NCI-H524 treated with DMSO at 0.1 percent for 48 hours (cell line): ENCODE data around the gene PLGRKT.
"Not testable (repeated sequence)": the region's sequence is repeated elsewhere in the genome, so short reads cannot be mapped to it uniquely, and the experiment has no call there.

Source experiments
- DNase-seq: peaks from one replicate; lab custom pipeline; 2025; lab: John Stamatoyannopoulos, UW

The PLGRKT gene

GRCh38 chr9:5430912-5431311 is 6.8 kb downstream of the PLGRKT start:
- DNase-seq: no peak

- no peak for DNase-seq
Observed at GRCh38 chr9:5429873-5430564, 7.7 kb downstream of the PLGRKT start.

GRCh38 chr9:5428794-5429528 is 8.8 kb downstream of the PLGRKT start:
- no peak for DNase-seq

- DNase-seq: no peak
Observed at GRCh38 chr9:5428172-5428571, 9.6 kb downstream of the PLGRKT start.

GRCh38 chr9:5427005-5427404 is 10.7 kb downstream of the PLGRKT start:
- no peak for DNase-seq

- no peak for DNase-seq
Observed at GRCh38 chr9:5425006-5425628, 12.6 kb downstream of the PLGRKT start.

GRCh38 chr9:5422276-5422675 is 15.4 kb downstream of the PLGRKT start:
- no peak for DNase-seq

- DNase-seq: no peak
Observed at GRCh38 chr9:5421163-5421562, 16.6 kb downstream of the PLGRKT start.

GRCh38 chr9:5419987-5420386 is 17.7 kb downstream of the PLGRKT start:
- DNase-seq: no peak

- DNase-seq: no peak
Observed at GRCh38 chr9:5418481-5418880, 19.2 kb downstream of the PLGRKT start.

- no peak for DNase-seq
Observed at GRCh38 chr9:5416953-5417352, 20.8 kb downstream of the PLGRKT start.

- no peak for DNase-seq
Observed at GRCh38 chr9:5408596-5408995, 29.1 kb downstream of the PLGRKT start.

- no peak for DNase-seq
Observed at GRCh38 chr9:5402217-5402616, 35.5 kb downstream of the PLGRKT start.

GRCh38 chr9:5397547-5397946 is 40.2 kb downstream of the PLGRKT start:
- not testable (repeated sequence) for DNase-seq

- DNase-seq: no peak
Observed at GRCh38 chr9:5395428-5395827, 42.3 kb downstream of the PLGRKT start.

- DNase-seq: not testable (repeated sequence)
Observed at GRCh38 chr9:5393976-5394375, 43.7 kb downstream of the PLGRKT start.

- no peak for DNase-seq
Observed at GRCh38 chr9:5393497-5393896, 44.2 kb downstream of the PLGRKT start.

- no peak for DNase-seq
Observed at GRCh38 chr9:5392285-5392684, 45.4 kb downstream of the PLGRKT start.

- DNase-seq: no peak
Observed at GRCh38 chr9:5389109-5389732, 48.5 kb downstream of the PLGRKT start.

- DNase-seq: no peak
Observed at GRCh38 chr9:5388026-5388819, 49.5 kb downstream of the PLGRKT start.

- no peak for DNase-seq
Observed at GRCh38 chr9:5384436-5384835, 53.3 kb downstream of the PLGRKT start.

- DNase-seq: no peak
Observed at GRCh38 chr9:5382479-5382878, 55.2 kb downstream of the PLGRKT start.
